Ovary (tissue), 9 donors: ENCODE data around the gene SUMO3. TPM values are rescaled to one million over a fixed set of nuclear protein-coding genes. Genes with fewer than 3 reads are reported as not detected.

Source experiments
- DNase-seq, 5 donors: peaks; one replicate each; pipeline ENCODE4 v3.0.0-alpha.2; 2019 to 2020
- H3K27ac ChIP-seq, 2 donors: fragments of 200-600 bp; one replicate each; pipeline versions ENCODE4 v1.5.1 to v1.8.0; 2019 to 2022
- H3K27me3 ChIP-seq: fragments of 200-600 bp; one replicate; pipeline ENCODE4 v1.8.0; 2022
- H3K36me3 ChIP-seq: fragments of 200-600 bp; sonication (generic); one replicate; pipeline ENCODE4 v1.5.1; 2019
- H3K4me1 ChIP-seq: one replicate; pipeline ENCODE4 v1.8.1; 2013; ENCODE audit warnings: mild to moderate bottlenecking, moderate library complexity; ENCODE audit not compliant: insufficient read depth
- H3K4me3 ChIP-seq: fragments of 200-600 bp; sonication (generic); one replicate; pipeline ENCODE4 v1.5.1; 2017
- H3K9me3 ChIP-seq, 2 donors: fragments of 200-600 bp in 1 of 2; sonication (generic) in 1 of 2; one replicate each; pipeline versions ENCODE4 v1.5.1 to v1.8.1; 2013 to 2019; ENCODE audit warnings: mild to moderate bottlenecking in 1 of 2, moderate library complexity in 1 of 2
- CTCF ChIP-seq, 3 donors: fragments of 450-650 bp in 2 of 3; fragments of 200-600 bp in 1 of 3; IDR thresholded peaks; one replicate each; pipeline versions ENCODE4 v1.5.1 to v1.8.0; 2016 to 2022; ENCODE audit warnings: antibody characterized with exemption in 3 of 3, mild to moderate bottlenecking in 1 of 3
- EP300 ChIP-seq: sonication (generic); formaldehyde crosslinking; IDR thresholded peaks from one replicate; pipeline ENCODE4 v1.6.1; 2017; ENCODE audit warnings: antibody characterized with exemption
- POLR2A ChIP-seq: fragments of 450-650 bp; IDR thresholded peaks from one replicate; pipeline ENCODE4 v1.6.1; 2017; ENCODE audit warnings: antibody characterized with exemption, mild to moderate bottlenecking, moderate library complexity
- WGBS, 3 donors: extraction: QIAGEN DNeasy Blood & Tissue Kit in 1 of 3; methylation state at CpG; one replicate each; pipeline versions ENCODE4 v1.1.5 to v1.1.7; 2013 to 2017; 5-methylcytosine and 5-hydroxymethylcytosine counted together
- intact Hi-C, 4 donors: fragments of 100-400 bp; cut with DNase I; formaldehyde crosslinking; loops; one replicate each; pipeline versions ENCODE4 v1.11.0 to v1.15.1; 2022 to 2023
- polyA plus RNA-seq, 2 donors: library from polyadenylated mRNA; stranded (reverse); fragments of 200-250 nt in 1 of 2; fragments of 350-450 nt in 1 of 2; fragmentation: Illumina TruSeq in 1 of 2; extraction: RNeasy Lipid Tissue Mini Kit (QIAGEN cat#74804) in 1 of 2; gene quantifications; one replicate each; pipeline ENCODE4 v1.2.3, GENCODE V29; 2013 to 2014
- total RNA-seq, 7 donors: library from RNA; depleted of rRNA in 2 of 7; stranded (reverse); fragments of >200 nt in 2 of 7; fragmentation: NEBNext Ultra II Directional in 3 of 7; extraction: Animal tissue kit (Norgen Biotek cat#: 25700) in 3 of 7; gene quantifications; one replicate each; pipeline versions ENCODE4 v1.1.0 to v1.2.4, GENCODE V29; 2016 to 2023
- donor health status: DM: no; HTN: no; CAD: no; lungs with moderate emphysema.
- donor health status: DM: no; HTN: no; CAD: no.
- donor health status: Bipolar disorder and iron deficiency.
- donor health status: DM: yes; HTN: yes; CAD: no.
- donor health status: DM: no; HTN: no; CAD: no.
- donor health status: DM: yes; HTN: yes; CAD: no.

The SUMO3 gene
- total and polyA plus RNA-seq, 9 donors: 45.3 to 108 (median 74.3) TPM

GRCh38 chr21:44816761-44817505, 929 bp downstream of the SUMO3 start:
- H3K9me3 ChIP-seq: no peaks in the 10 kb centered on the region
- peak overlapping the region; percentile 59 for H3K4me3 ChIP-seq
- peak in 2 of 5 donors; percentile 36 to 66 for DNase-seq
- no peak overlapping the region for H3K27ac ChIP-seq
- H3K4me1 ChIP-seq: peaks cover 14% of the 10 kb centered on the region
- no peak for TF ChIP-seq CTCF (IDR thresholded peaks at IDR 0.05)
- TF ChIP-seq EP300: no peak
- TF ChIP-seq POLR2A: no peak
- intact Hi-C loops: loop anchor here in 1 of 4 donors (2.0 to 10.0 kb wide), 2 partner anchors 58 to 118 kb away; no protein-coding TSS in a partner anchor
- H3K27me3 ChIP-seq: no peaks in the 10 kb centered on the region
- no peaks in the 10 kb centered on the region for H3K36me3 ChIP-seq
- WGBS, 3 donors: 49 to 53% (median 50%) methylated on average over 54 to 57 of the region's 57 CpGs

- Histone ChIP-seq H3K4me1 (peaks cover 14% of the 10 kb centered on the region), H3K27ac (no peak overlapping the region), H3K9me3 (no peaks in the 10 kb centered on the region), H3K4me3 (no peak overlapping the region), H3K27me3 (no peaks in the 10 kb centered on the region), H3K36me3 (no peaks in the 10 kb centered on the region)
- intact Hi-C loops: loop anchor here in 1 of 4 donors (2.0 to 10.0 kb wide), 2 partner anchors 59 to 119 kb away; no protein-coding TSS in a partner anchor
- TF ChIP-seq POLR2A (no peak), CTCF (IDR thresholded peaks at IDR 0.05) (no peak), EP300 (no peak)
- DNase-seq: peak in 4 of 5 donors; percentile 43 to 53 (median 50)
- 73 to 75% (median 75%) methylated on average over 10 of the region's 10 CpGs for WGBS, 3 donors
Observed at GRCh38 chr21:44815852-44816628, 1.8 kb downstream of the SUMO3 start.

- Histone ChIP-seq H3K36me3 (no peaks in the 10 kb centered on the region), H3K27me3 (no peaks in the 10 kb centered on the region), H3K9me3 (no peaks in the 10 kb centered on the region), H3K4me3 (no peak overlapping the region), H3K4me1 (peaks cover 14% of the 10 kb centered on the region), H3K27ac (no peak overlapping the region)
- WGBS, 3 donors: 88 to 90% (median 89%) methylated on average over 7 to 8 of the region's 8 CpGs
- DNase-seq: no peak
- intact Hi-C loops: loop anchor here in 1 of 4 donors (10.0 kb wide), 1 partner anchor 120 kb away; no protein-coding TSS in a partner anchor
- TF ChIP-seq EP300 (no peak), CTCF (IDR thresholded peaks at IDR 0.05) (no peak), POLR2A (no peak)
Observed at GRCh38 chr21:44815225-44815624, 2.6 kb downstream of the SUMO3 start.

- Histone ChIP-seq H3K4me3 (no peak overlapping the region), H3K9me3 (no peaks in the 10 kb centered on the region), H3K36me3 (no peaks in the 10 kb centered on the region), H3K27me3 (no peaks in the 10 kb centered on the region), H3K4me1 (peaks cover 14% of the 10 kb centered on the region), H3K27ac (no peak overlapping the region)
- no peak for DNase-seq
- WGBS, 3 donors: 83 to 89% (median 88%) methylated on average over 11 of the region's 11 CpGs
- intact Hi-C loops: loop anchor here in 1 of 4 donors (10.0 kb wide), 1 partner anchor 120 kb away; no protein-coding TSS in a partner anchor
- TF ChIP-seq POLR2A (no peak), EP300 (no peak), CTCF (IDR thresholded peaks at IDR 0.05) (no peak)
Observed at GRCh38 chr21:44814498-44815023, 3.3 kb downstream of the SUMO3 start.
